Mesenchymal stem cell (in vitro differentiated cells and primary cell): ENCODE measurements around the gene ASB10.

Experiments
- DNase-seq: peaks from one replicate; pipeline ENCODE4 v3.0.0-alpha.2; 2013
- H2AFZ ChIP-seq: one replicate; pipeline ENCODE4 v1.6.1; 2013; ENCODE audit warnings: low read depth, mild to moderate bottlenecking, control low read depth, inconsistent platforms, low read length, moderate library complexity
- H2AK5ac ChIP-seq: 2 replicates; pipeline ENCODE4 v1.6.1; 2013; ENCODE audit warnings: low read length, moderate library complexity, mild to moderate bottlenecking, inconsistent platforms; ENCODE audit not compliant: severe bottlenecking
- H2BK120ac ChIP-seq: one replicate; pipeline ENCODE4 v1.6.1; 2013; ENCODE audit warnings: low read depth, mild to moderate bottlenecking, inconsistent platforms, low read length, moderate library complexity
- H2BK12ac ChIP-seq, 2 experiments: one replicate each; pipeline ENCODE4 v1.6.1; 2013; ENCODE audit warnings: inconsistent platforms in 2 of 2, low read length in 2 of 2, mild to moderate bottlenecking in 2 of 2, moderate library complexity in 2 of 2, control low read depth in 1 of 2
- H2BK15ac ChIP-seq: one replicate; pipeline ENCODE4 v1.6.1; 2013; ENCODE audit warnings: mild to moderate bottlenecking, low read depth, inconsistent platforms; ENCODE audit not compliant: poor library complexity, severe bottlenecking
- H2BK5ac ChIP-seq: 2 replicates; pipeline ENCODE4 v1.6.1; 2013; ENCODE audit warnings: low read depth, mild to moderate bottlenecking, low read length, control low read depth, inconsistent platforms; ENCODE audit not compliant: poor library complexity, severe bottlenecking
- H3K14ac ChIP-seq, 2 experiments: one replicate each; pipeline ENCODE4 v1.6.1; 2013; ENCODE audit warnings: inconsistent platforms in 2 of 2, low read length in 2 of 2, control low read depth in 1 of 2, mild to moderate bottlenecking in 1 of 2, moderate library complexity in 1 of 2
- H3K18ac ChIP-seq, 2 experiments: one replicate each; pipeline ENCODE4 v1.6.1; 2013; ENCODE audit warnings: inconsistent platforms in 2 of 2, low read length in 2 of 2, control low read depth in 1 of 2, low read depth in 1 of 2, mild to moderate bottlenecking in 1 of 2
- H3K23ac ChIP-seq, 2 experiments: one replicate each; pipeline ENCODE4 v1.6.1; 2013; ENCODE audit warnings: inconsistent platforms in 2 of 2, low read length in 2 of 2, mild to moderate bottlenecking in 2 of 2, moderate library complexity in 2 of 2, control low read depth in 1 of 2
- H3K27ac ChIP-seq: 2 replicates; pipeline ENCODE4 v1.5.1; 2013; ENCODE audit warnings: mild to moderate bottlenecking, moderate library complexity, low read length, control low read depth, inconsistent platforms; ENCODE audit not compliant: poor library complexity, severe bottlenecking
- H3K27me3 ChIP-seq, 2 experiments: 2 replicates each; pipeline versions ENCODE4 v1.6.1 to v1.7.0; 2013; ENCODE audit warnings: low read length in 2 of 2, mild to moderate bottlenecking in 2 of 2, moderate library complexity in 2 of 2, control low read depth in 1 of 2, inconsistent platforms in 1 of 2; ENCODE audit not compliant: control insufficient read depth in 1 of 2, insufficient read depth in 1 of 2
- H3K36me3 ChIP-seq, 2 experiments: 2 replicates each; pipeline versions ENCODE4 v1.6.1 to v1.7.0; 2013; ENCODE audit warnings: low read length in 2 of 2, control low read depth in 1 of 2, inconsistent platforms in 1 of 2, low read depth in 1 of 2, mild to moderate bottlenecking in 1 of 2; ENCODE audit not compliant: insufficient read depth in 2 of 2, control insufficient read depth in 1 of 2
- H3K4ac ChIP-seq, 2 experiments: one replicate each; pipeline ENCODE4 v1.6.1; 2013; ENCODE audit warnings: inconsistent platforms in 2 of 2, low read length in 2 of 2, mild to moderate bottlenecking in 2 of 2, moderate library complexity in 2 of 2, control low read depth in 1 of 2, low read depth in 1 of 2
- H3K4me1 ChIP-seq: 2 replicates; pipeline ENCODE4 v1.6.1; 2013; ENCODE audit warnings: low read depth, low read length, control low read depth; ENCODE audit not compliant: control insufficient read depth, insufficient read depth
- H3K4me2 ChIP-seq: 2 replicates; pipeline ENCODE4 v1.6.1; 2013; ENCODE audit warnings: low read length, mild to moderate bottlenecking, inconsistent platforms; ENCODE audit not compliant: poor library complexity, severe bottlenecking
- H3K4me3 ChIP-seq, 2 experiments: 2 replicates each; pipeline versions ENCODE4 v1.5.1 to v1.7.0; 2013; ENCODE audit warnings: low read length in 2 of 2, mild to moderate bottlenecking in 2 of 2, control low read depth in 1 of 2, low read depth in 1 of 2; ENCODE audit not compliant: insufficient read depth in 1 of 2
- H3K79me1 ChIP-seq: replicated peaks from 2 replicates; pipeline ENCODE4 v1.6.1; 2013; ENCODE audit warnings: mild to moderate bottlenecking, control low read depth, low read length, inconsistent platforms; ENCODE audit not compliant: poor library complexity, severe bottlenecking
- H3K9ac ChIP-seq: 2 replicates; pipeline ENCODE4 v1.7.0; 2013; ENCODE audit warnings: mild to moderate bottlenecking, low read length, moderate library complexity
- H3K9me3 ChIP-seq: 2 replicates; pipeline ENCODE4 v1.7.0; 2013; ENCODE audit warnings: mild to moderate bottlenecking, low read length; ENCODE audit not compliant: control insufficient read depth
- H4K8ac ChIP-seq: one replicate; pipeline ENCODE4 v1.6.1; 2013; ENCODE audit warnings: inconsistent platforms, mild to moderate bottlenecking, low read length, moderate library complexity
- H4K91ac ChIP-seq: one replicate; pipeline ENCODE4 v1.6.1; 2013; ENCODE audit warnings: mild to moderate bottlenecking, low read length, inconsistent platforms
- WGBS: methylation state at CpG from one replicate; pipeline ENCODE4 v1.1.7; 2013; ENCODE audit warnings: mixed read lengths; 5-methylcytosine and 5-hydroxymethylcytosine counted together

The ASB10 gene

DNA sequence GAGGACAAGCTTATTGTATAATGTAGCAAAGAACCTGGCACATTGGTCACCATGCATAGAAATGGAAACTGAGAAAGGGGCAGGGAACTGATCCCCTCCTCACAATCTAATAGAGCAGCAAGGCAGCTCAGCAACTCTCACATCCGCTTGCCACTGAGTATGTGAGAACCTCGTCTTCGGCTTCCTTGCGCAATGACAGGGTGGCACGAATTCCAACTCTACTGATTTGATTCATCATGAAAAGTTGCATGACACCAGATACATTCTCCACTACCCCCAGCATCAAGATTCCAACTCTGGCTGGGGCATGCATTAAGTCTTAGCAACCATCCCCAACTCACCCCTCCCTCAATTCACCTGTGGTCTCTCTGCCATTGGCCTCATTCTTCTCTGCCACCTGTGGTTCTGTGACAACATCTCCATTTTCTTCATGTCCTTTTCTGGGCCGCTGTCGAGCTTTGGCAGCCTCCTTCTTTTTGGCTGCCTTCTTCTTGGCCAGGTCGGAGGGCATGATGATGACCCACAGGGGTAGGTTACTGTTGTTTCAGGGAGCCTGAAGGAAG, 39.0 kb upstream of the ASB10 start:
- 65% methylated on average over 8 of the region's 8 CpGs for WGBS
- peak overlapping the region; percentile 81 for H3K4me2 ChIP-seq
- H3K27me3 ChIP-seq, result no peaks in the 10 kb centered on the region
- peaks cover 8% of the 10 kb centered on the region for H3K4me1 ChIP-seq
- no peak overlapping the region for H3K23ac ChIP-seq
- no peak overlapping the region for H4K8ac ChIP-seq
- no peaks in the 10 kb centered on the region for H3K9me3 ChIP-seq
- H3K79me1 ChIP-seq, result peaks cover 26% of the 10 kb centered on the region
- peak overlapping the region; percentile 96 for H3K9ac ChIP-seq
- H2BK120ac ChIP-seq, result no peak overlapping the region
- H2BK15ac ChIP-seq, result no peak overlapping the region
- H3K14ac ChIP-seq, result no peak overlapping the region
- no peak overlapping the region for H3K27ac ChIP-seq
- H2AFZ ChIP-seq, result no peak overlapping the region
- no peak overlapping the region for H2BK12ac ChIP-seq
- H2BK5ac ChIP-seq, result no peak overlapping the region
- H3K4me3 ChIP-seq, result peak overlapping the region; percentile 64 to 97
- H3K36me3 ChIP-seq, result peaks cover 25 to 46% of the 10 kb centered on the region in 2 experiments
- H3K4ac ChIP-seq, result no peak overlapping the region
- no peak for DNase-seq
- H3K18ac ChIP-seq, result no peak overlapping the region
- H2AK5ac ChIP-seq, result no peak overlapping the region
- H4K91ac ChIP-seq, result no peak overlapping the region

DNA sequence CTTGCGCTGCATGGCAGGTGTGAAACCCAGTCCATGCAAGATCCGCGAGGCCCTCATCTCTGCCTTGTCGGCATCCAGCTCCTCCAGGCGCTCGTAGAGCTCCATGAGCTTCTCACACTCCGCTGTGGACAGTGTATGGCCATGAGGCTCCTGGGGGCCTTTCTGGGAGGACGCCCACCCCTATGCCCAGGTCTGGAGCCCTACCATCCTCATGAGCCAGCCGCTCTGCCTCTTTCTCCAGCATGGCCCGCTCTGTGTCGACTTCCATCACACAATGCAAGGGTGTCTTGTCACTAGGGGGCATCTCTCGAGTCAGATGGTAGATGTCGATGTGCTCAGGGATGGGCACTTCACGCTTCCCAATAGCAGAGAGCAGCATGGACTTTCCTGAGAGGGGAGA, 36.7 kb upstream of the ASB10 start:
- Histone ChIP-seq H3K4me3 (no peak overlapping the region), H3K18ac (no peak overlapping the region), H3K79me1 (peaks cover 35% of the 10 kb centered on the region), H3K14ac (no peak overlapping the region), H2BK5ac (no peak overlapping the region), H3K27ac (no peak overlapping the region), H4K91ac (no peak overlapping the region), H2AK5ac (no peak overlapping the region), H2AFZ (no peak overlapping the region), H2BK12ac (no peak overlapping the region), H3K23ac (no peak overlapping the region), H3K27me3 (no peaks in the 10 kb centered on the region), H3K4me2 (no peak overlapping the region), H2BK15ac (no peak overlapping the region), H2BK120ac (no peak overlapping the region), H4K8ac (no peak overlapping the region), H3K4ac (no peak overlapping the region), H3K36me3 (peaks cover 44 to 65% of the 10 kb centered on the region in 2 experiments), H3K9me3 (no peaks in the 10 kb centered on the region), H3K9ac (no peak overlapping the region), H3K4me1 (peaks cover 8% of the 10 kb centered on the region)
- WGBS, result 96% methylated on average over 14 of the region's 14 CpGs
- DNase-seq, result no peak

DNA sequence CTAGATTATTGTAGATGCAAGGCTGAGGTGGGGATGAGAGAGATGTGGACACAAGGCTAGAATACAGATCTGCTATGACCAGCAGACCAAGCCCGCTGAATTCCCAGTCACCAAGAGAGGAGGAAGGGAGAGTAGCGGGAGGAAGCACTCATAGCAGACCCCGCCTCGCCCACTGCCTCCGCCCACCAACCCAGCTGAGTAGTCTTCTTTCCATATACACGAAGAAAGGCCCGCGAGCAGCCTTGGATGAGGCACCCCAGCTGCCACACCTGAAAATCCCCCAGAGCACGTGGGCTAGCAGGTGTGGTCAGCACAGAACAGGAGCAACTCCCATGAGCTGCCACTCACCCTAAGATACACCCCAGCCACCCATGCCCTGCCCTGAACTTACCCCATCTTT, 31.1 kb upstream of the ASB10 start:
- no peaks in the 10 kb centered on the region for H3K27me3 ChIP-seq
- H4K8ac ChIP-seq, result no peak overlapping the region
- H2BK12ac ChIP-seq, result no peak overlapping the region
- no peak overlapping the region for H2BK120ac ChIP-seq
- no peak overlapping the region for H3K14ac ChIP-seq
- no peak overlapping the region for H4K91ac ChIP-seq
- WGBS, result 93% methylated on average over 8 of the region's 9 CpGs
- no peak overlapping the region for H3K23ac ChIP-seq
- H3K4me3 ChIP-seq, result no peak overlapping the region
- no peak overlapping the region for H3K27ac ChIP-seq
- H3K36me3 ChIP-seq, result peaks cover 73 to 92% of the 10 kb centered on the region in 2 experiments
- no peak overlapping the region for H3K4me2 ChIP-seq
- no peak overlapping the region for H2BK15ac ChIP-seq
- peaks cover 22% of the 10 kb centered on the region for H3K79me1 ChIP-seq
- no peak overlapping the region for H2AK5ac ChIP-seq
- no peaks in the 10 kb centered on the region for H3K9me3 ChIP-seq
- H2BK5ac ChIP-seq, result no peak overlapping the region
- no peak overlapping the region for H3K4ac ChIP-seq
- no peak for DNase-seq
- no peak overlapping the region for H3K18ac ChIP-seq
- H2AFZ ChIP-seq, result no peak overlapping the region
- H3K9ac ChIP-seq, result no peak overlapping the region
- H3K4me1 ChIP-seq, result no peaks in the 10 kb centered on the region

- 96% methylated on average over 4 of the region's 5 CpGs for WGBS
- Histone ChIP-seq H3K18ac (no peak overlapping the region), H3K23ac (no peak overlapping the region), H3K4me2 (no peak overlapping the region), H3K36me3 (peaks cover 70 to 80% of the 10 kb centered on the region in 2 experiments), H2BK120ac (no peak overlapping the region), H3K27me3 (no peaks in the 10 kb centered on the region), H2BK12ac (no peak overlapping the region), H2BK5ac (no peak overlapping the region), H3K4ac (no peak overlapping the region), H2BK15ac (no peak overlapping the region), H4K8ac (no peak overlapping the region), H3K27ac (no peak overlapping the region), H3K4me3 (no peak overlapping the region), H2AFZ (no peak overlapping the region), H3K14ac (no peak overlapping the region), H3K9me3 (no peaks in the 10 kb centered on the region), H3K4me1 (no peaks in the 10 kb centered on the region), H2AK5ac (no peak overlapping the region), H4K91ac (no peak overlapping the region), H3K9ac (no peak overlapping the region), H3K79me1 (peaks cover 20% of the 10 kb centered on the region)
- DNase-seq, result no peak
Measured at GRCh38 chr7:151215396-151215795, 28.3 kb upstream of the ASB10 start.
